Heart left ventricle (tissue), 13 donors: Measurements from ENCODE around the gene CFAP69.

ENCODE experiments used
- POLR2A ChIP-seq, 2 donors: fragments of 450-650 bp; IDR thresholded peaks; one replicate each; pipeline ENCODE4 v1.6.1; 2017; ENCODE audit warnings: antibody characterized with exemption in 2 of 2, mild to moderate bottlenecking in 2 of 2, moderate library complexity in 2 of 2
- TF ChIP-seq, protein P1 (sequence below), 12 donors: fragments of 200-600 bp; sonication (generic) in 4 of 12; IDR thresholded peaks; one replicate each; pipeline versions ENCODE4 v1.5.0 to v1.8.0; 2018 to 2022; ENCODE audit warnings: antibody characterized with exemption in 12 of 12, mild to moderate bottlenecking in 5 of 12
- donor health status: ischemic (EF 13 %, LVEDD 7.1; RV severe dilation, severe dysfunction).
- donor health status: DM: no; HTN: yes; CAD: no.
- donor health status: DM: no; HTN: no; CAD: no.
- donor health status: ischemic (EF 25% LVEDD 6.9; RV normal size, moderate dysfunction).
- donor health status: ischemic (EF 25% LVEDD 5.7; RV mildly dilated, moderate dysfunction).
- donor health status: ischemic (EF 35%, LVEDD 5.7; RV mildly dilated, moderate dysfunction).
- donor health status: nonischemic (EF 11% LVEDD 7.7; RV severe dilation, severe dysfunction).
- donor health status: DM: yes; HTN: yes; CAD: no.
- donor health status: PGD.
- donor health status: ischemic (EF 29% LVEDD 5.4; RV normal size, mild dysfunction).
- donor health status: nonischemic (EF 23%, LVEDD 6.1; RV moderate dilation, normal function).

DNA sequence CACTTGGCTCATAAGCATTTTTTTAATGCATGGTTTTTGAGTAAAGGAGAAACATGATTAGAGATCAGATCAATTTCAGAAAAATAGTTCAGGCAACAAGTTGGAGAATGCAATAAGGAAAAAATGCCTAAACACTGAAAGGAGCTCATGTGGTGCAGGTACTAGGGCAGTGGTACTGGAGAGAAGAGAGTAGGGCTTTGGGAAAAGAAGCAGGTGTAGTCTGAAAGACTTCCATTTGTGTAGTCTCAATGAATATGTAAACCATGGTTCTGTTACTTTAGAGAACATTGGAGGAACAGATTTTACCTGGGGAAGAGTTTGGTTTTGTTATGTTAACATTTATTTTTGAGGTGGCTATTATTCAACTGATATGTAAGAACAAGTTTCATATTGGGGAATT lies 107.0 kb downstream of the CFAP69 start:
- TF ChIP-seq, protein P1, sequence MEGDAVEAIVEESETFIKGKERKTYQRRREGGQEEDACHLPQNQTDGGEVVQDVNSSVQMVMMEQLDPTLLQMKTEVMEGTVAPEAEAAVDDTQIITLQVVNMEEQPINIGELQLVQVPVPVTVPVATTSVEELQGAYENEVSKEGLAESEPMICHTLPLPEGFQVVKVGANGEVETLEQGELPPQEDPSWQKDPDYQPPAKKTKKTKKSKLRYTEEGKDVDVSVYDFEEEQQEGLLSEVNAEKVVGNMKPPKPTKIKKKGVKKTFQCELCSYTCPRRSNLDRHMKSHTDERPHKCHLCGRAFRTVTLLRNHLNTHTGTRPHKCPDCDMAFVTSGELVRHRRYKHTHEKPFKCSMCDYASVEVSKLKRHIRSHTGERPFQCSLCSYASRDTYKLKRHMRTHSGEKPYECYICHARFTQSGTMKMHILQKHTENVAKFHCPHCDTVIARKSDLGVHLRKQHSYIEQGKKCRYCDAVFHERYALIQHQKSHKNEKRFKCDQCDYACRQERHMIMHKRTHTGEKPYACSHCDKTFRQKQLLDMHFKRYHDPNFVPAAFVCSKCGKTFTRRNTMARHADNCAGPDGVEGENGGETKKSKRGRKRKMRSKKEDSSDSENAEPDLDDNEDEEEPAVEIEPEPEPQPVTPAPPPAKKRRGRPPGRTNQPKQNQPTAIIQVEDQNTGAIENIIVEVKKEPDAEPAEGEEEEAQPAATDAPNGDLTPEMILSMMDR (IDR thresholded peaks at IDR 0.05) = no peak
- no peak for TF ChIP-seq POLR2A (IDR thresholded peaks at IDR 0.05)
